Stimulated activated CD4-positive, alpha-beta T cell treated with anti-CD3 and anti-CD28 coated beads, Interleukin-1b, Interleukin-23, amount 100 ng/mL, for 1 hour (primary cell): ENCODE measurements around the gene PLXNB3.

ENCODE experiments used
- DNase-seq, 2 donors: peaks; one replicate each; pipeline ENCODE4 v3.0.0-alpha.2; 2020; ENCODE audit warnings: low read depth in 2 of 2

Gene PLXNB3

DNA sequence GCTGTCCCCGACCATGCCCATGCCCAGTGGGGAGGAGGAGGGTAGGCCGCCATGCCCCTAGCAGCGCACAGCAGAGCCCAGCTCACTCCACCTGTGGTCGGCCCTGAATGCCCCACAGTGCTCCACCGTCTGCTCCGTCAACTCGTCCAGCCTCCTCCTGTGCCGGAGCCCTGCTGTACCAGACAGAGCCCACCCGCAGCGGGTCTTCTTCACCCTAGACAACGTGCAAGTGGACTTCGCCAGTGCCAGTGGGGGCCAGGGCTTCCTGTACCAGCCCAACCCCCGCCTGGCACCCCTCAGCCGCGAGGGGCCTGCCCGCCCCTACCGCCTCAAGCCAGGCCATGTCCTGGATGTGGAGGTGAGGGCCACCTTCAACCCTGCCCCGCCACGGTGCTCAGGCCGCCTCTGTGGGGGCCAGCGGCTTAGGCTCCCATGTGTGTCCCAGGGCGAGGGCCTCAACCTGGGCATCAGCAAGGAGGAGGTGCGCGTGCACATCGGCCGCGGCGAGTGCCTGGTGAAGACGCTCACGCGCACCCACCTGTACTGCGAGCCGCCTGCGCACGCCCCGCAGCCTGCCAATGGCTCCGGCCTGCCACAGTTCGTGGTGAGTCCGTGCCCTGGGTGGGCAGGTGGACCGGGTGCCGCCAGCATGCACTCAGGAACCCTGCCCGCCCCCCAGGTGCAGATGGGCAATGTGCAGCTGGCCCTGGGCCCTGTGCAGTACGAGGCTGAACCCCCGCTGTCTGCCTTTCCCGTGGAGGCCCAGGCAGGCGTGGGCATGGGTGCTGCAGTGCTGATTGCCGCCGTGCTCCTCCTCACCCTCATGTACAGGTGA is 9.9 kb downstream of the PLXNB3 start:
- no peak for DNase-seq

DNA sequence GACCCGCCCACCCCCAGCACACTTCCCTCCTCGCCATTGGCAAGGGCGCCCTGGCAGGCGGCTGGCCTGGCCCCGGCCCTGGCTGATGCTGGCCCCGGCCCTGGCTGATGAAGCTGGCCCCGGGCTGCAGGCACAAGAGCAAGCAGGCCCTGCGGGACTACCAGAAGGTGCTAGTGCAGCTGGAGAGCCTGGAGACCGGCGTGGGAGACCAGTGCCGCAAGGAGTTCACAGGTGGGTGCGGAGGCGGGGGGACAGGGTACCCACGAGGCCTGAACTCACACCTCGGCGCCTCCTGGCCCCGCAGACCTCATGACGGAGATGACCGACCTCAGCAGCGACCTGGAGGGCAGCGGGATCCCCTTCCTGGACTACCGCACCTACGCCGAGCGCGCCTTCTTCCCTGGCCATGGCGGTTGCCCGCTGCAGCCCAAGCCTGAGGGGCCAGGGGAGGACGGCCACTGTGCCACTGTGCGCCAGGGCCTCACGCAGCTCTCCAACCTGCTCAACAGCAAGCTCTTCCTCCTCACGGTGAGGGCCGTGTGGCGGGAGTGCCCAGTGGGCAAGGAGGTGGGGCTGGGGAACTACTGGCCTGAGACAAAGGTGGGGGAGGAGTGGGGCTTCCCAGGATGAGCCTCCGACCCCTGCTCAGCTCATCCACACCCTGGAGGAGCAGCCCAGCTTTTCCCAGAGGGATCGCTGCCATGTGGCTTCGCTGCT is 10.7 kb downstream of the PLXNB3 start:
- no peak for DNase-seq

DNA sequence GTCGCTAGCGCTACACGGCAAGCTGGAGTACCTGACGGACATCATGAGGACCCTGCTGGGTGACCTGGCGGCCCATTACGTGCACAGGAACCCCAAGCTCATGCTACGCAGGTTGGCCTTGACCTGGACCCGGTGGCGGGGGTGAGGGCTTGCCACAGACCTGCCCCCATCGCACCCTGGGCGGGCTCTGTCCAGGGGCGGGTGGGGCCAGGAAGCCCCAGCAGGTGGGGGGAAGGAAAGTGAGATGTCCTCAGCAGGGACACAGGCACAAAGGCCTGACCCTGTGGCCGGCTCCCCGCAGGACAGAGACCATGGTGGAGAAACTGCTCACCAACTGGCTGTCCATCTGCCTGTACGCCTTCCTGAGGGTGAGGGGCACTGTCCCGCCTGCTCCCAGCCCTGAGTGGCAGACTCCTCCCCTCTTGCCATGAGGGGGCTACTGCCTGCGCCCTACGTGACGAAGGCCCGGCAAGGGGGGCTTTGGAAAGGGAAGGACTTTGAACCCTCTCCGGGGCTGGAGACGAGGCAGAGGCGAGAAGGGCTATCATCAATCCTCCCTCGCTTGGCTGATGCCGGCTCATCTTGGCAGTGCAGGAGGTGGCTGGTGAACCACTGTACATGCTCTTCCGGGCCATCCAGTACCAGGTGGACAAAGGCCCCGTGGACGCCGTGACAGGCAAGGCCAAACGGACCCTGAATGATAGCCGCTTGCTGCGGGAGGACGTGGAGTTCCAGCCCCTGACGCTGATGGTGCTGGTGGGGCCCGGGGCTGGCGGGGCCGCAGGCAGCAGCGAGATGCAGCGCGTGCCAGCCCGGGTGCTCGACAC is 11.5 kb downstream of the PLXNB3 start:
- no peak for DNase-seq

DNA sequence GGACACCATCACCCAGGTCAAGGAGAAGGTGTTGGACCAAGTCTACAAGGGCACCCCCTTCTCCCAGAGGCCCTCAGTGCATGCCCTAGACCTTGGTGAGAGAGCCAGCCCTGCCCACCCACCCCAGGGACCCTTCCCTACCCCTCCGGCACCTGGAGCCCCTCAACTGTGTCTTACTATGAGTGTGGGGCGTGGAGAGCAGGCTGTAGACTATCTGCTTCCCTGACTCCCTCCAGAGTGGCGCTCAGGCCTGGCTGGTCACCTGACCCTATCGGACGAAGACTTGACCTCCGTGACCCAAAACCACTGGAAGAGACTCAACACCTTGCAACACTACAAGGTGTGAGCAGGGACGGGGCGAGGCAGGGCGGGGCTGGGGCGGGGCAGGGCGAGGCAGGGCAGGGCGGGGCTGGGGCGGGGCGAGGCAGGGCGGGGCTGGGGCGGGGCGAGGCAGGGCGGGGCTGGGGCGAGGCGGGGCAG is 12.1 kb downstream of the PLXNB3 start:
- no peak for DNase-seq

DNA sequence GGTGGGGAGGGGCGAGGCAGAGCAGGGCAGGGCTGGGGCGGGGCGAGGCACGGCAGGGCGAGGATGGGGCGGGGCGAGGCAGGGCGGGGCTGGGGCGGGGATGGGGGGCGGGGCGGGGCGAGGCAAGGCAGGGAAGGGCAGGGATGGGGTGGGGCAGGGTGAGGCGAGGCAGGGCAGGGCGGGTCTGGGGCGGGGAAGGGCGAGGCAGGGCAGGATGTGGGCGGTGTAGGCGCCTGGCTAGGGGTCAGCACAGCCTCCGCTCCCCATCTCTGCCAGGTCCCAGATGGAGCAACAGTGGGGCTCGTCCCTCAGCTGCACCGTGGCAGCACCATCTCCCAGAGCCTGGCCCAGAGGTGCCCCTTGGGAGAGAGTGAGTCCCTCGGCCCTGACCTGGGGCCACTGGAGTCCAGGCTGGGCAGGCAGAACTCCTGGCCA is 12.6 kb downstream of the PLXNB3 start:
- no peak for DNase-seq

DNA sequence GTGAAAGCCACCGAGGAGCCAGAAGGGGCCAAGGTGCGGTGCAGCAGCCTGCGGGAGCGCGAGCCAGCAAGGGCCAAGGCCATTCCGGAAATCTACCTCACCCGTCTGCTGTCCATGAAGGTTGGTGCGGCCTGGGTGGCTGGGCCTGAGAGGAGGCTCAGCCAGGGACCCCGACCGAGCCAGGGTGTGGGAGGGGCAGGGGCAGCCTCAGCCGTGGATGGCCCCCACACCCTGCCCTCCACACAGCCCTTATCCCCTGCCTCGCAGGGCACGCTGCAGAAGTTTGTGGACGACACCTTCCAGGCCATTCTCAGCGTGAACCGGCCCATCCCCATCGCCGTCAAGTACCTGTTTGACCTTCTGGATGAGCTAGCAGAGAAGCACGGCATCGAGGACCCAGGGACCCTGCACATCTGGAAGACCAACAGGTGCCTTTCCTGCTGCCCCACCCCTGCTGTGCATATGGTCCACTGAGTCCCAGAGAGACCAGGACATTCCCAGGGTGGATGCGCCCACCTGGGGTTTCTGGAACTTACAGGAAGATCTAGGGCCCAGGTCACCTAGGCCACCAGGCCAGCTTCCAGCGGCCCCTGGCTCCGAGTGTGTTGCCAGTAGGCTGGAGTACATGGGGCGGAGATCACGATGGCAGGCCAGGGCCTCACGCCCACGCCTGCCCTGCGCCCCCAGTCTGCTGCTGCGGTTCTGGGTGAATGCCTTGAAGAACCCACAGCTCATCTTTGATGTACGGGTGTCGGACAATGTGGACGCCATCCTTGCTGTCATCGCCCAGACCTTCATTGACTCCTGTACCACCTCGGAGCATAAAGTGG is 13.4 kb downstream of the PLXNB3 start:
- no peak for DNase-seq

DNA sequence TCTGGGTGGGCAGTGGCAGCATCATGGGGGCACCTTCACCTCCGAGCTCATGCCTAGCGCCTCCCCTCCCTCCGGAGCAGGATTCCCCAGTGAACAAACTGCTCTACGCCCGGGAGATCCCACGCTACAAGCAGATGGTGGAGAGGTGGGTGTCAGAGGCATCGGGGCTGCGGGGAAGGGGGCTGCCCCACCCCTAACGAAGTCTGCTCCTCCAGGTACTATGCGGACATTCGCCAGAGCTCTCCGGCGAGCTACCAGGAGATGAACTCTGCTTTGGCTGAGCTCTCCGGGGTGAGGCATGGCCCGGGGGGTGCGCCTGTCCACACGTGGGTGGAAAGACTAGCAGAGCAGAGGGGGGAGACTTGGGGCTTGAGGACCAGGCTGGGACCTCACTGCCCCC is 14.1 kb downstream of the PLXNB3 start:
- no peak for DNase-seq

DNA sequence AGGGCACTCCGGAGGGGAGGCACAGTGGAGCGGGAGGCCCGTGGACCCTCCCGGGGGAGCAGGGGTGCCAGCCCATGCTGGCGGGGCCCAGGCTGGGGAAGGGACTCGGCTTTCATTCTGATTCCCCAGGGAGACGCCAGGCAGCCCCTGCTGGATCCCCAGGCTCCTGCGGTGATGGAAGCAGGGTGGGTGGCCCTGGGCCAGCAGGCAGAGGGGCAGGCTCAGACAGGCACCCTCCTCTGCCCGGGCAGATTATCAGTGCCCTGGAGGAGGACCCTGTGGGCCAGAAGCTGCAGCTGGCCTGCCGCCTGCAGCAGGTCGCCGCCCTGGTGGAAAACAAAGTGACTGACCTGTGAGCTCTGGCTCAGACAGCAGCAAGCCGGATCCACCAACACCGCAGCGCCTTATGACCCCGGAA is 14.6 kb downstream of the PLXNB3 start:
- DNase-seq, result no peak

DNA sequence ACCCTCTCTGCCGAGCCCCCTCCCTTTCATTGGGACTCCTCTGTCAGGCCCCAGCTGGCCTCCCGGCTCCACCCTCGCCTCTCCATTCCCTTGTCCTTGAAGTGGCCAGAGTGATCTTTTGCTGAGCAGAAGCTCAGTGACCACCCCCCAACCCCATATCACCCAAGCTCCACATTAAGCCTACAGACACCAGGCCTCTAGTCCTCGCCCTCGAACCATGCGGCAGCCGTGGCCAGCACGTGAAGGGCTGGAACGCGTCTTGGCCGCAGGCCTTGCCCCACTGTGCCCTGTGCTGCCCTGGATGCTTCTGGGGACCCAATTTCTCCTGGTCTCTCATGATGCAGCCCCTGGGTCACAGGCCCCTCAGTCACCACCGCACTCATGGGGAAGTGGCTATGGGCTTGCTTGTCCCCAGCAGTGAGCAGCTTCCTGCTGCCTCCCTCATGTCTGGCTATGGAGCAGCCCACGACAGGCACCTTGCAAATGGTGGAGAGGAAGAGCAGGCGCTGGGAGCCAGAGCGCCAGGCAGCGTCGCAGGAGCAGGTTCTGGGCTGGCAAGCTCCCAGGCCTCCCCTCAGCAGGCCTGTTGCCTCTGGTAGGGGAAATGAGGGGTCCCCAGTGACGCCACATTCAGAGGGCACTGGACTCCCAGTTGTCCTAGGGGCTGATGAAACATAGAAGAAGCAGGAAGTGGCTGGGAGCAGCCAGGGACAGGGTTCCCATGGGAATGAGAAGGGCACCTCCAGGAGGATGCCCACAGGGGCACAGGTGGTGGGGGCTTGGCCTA is 16.0 kb downstream of the PLXNB3 start:
- DNase-seq, result no peak

DNA sequence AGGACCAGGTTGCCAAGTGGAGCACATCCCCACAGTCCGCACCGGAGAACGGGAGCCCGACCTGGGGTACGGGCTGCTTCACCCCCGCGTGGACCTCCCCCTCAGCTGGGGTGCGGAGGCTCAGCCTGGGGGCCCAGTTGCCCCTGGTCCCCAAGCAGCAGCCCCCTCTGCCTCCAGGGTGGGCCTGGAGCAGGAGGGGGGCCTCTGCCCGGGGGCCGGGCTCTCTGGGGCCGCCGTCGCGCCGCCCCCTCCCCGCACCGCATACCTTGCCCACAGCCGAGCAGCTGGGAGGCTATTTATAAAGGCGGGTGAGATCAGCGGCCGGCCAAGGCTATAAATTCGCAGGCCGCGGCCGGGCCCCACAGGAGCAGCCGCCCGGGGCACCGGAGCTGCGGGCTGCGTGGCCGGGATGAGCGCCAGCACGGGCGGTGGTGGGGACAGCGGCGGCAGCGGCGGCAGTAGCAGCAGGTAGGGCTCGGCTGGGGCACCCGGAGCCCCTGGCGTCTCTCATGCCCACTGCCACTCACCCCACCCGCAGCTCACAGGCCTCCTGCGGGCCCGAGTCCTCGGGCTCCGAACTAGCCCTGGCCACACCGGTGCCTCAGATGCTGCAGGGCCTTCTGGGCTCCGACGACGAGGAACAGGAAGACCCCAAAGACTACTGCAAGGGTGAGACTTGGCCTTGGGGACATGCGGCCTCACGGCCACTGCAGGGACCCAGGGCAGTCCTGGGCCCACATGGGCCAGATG is 16.8 kb downstream of the PLXNB3 start, which contains the start of gene SRPK3:
SRPK3 (plus strand) TSS at position 364 of the 750 bp plus-strand sequence; CDS start at position 410, 46 bp downstream.
- no peak for DNase-seq

DNA sequence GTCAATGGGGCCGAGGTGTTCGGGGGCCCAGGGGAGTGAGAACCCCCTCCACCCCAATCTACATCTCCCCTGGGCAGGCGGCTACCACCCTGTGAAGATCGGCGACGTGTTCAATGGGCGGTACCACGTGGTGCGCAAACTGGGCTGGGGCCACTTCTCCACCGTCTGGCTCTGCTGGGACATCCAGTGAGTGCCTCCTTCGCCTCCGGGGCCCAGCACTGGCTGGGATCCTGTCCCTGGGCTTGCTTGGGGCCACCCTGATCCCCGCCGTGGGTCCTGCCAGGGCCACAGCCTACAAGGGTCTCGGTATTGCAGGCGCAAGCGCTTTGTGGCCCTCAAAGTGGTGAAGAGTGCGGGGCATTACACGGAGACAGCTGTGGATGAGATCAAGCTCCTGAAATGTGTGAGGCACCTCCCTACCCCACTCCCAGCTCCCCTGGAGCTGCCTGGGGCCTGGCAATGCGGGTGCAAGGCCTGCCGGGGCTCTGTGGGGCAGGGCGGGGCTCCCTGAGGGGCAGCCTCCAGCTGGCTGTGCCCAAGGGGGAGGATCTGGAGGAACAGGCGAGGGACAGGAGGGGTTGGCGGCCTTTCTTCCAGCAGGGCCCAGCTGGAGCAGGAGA is 17.5 kb downstream of the PLXNB3 start:
- DNase-seq, result no peak

DNA sequence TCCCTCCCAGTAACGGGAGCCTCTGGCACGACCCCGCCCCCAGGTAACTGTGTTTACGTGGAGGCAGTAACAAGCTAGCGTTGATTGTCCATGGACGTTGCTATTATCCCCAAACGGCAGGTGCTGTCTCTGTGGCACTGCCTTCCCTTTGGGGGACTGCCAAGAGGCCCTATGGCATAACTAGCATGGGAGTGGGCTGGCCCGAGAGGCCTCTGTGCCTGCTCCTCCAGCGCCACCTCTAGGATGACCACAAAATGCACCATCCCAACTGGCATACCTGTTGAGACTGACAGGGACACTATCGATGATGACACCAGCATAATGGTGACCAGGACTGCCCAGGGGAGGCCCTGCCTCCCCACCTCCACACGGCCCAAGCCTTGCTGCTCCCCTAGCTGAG is 18.3 kb downstream of the PLXNB3 start:
- no peak for DNase-seq

DNA sequence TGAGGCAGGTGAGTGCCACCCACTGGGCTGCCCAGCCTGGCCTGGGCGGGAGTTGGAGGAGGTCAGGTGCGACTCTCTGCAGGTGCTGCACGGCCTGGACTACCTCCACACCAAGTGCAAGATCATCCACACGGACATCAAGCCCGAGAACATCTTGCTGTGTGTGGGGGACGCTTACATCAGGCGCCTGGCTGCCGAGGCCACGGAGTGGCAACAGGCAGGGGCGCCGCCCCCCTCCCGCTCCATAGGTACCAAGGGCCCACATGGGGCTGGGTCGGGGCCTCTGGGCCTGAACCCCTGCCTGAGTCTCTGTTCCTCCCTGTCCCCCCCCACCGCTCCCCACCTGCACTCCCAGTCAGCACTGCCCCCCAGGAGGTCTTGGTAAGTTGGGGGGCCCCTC is 18.8 kb downstream of the PLXNB3 start:
- DNase-seq, result no peak

DNA sequence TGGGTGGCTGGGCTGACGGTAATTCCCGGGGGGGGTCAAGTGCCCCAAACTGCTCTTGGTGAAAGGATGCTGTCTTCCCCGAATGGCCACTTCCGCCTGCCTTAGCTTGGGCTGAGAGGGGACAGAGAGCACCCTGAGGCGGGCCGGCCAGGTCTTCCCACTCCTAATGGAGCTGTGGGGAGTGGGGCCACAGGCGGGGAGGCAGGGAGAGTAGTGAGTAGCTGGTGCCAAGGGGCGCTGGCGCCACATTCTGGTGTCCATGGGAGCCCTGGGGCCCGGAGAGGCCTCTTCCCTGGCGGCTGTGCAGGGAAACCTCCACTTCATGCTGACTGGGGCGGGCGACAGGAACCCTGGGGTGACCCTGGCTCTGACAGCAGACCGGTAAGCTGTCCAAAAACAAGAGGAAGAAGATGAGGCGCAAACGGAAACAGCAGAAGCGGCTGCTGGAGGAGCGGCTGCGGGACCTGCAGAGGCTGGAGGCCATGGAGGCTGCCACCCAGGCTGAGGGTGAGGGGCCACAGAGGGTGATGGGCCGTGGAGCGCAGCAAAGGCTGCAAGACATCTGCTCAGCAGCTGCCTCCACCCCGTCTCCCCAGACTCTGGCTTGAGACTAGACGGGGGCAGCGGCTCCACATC is 19.4 kb downstream of the PLXNB3 start:
- no peak for DNase-seq

DNA sequence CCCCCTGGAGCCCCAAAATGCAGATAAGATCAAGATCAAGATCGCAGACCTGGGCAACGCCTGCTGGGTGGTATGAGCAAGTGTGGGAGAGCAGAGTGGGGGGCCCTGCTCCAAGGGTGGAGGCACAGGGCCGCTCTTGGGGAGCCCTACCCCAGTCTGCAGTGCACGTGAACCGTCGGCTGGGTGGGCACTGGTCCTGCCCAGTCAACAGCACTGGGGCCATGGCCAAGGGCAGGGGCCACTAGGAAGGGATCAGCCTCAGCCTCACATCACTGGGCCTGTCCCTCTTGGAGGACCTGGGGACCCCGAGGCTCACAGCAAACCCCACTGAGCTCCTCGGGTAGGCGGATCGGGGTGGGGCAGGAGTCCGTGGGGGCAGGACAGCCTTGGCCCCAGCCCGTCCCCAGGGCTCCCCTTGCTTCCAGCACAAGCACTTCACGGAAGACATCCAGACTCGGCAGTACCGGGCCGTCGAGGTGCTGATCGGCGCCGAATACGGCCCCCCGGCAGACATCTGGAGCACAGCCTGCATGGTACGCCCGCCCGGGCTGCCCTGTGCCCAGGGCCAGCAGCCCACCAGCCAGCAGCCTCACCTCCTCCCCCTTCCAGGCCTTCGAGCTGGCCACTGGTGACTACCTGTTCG is 20.4 kb downstream of the PLXNB3 start:
- no peak for DNase-seq

DNA sequence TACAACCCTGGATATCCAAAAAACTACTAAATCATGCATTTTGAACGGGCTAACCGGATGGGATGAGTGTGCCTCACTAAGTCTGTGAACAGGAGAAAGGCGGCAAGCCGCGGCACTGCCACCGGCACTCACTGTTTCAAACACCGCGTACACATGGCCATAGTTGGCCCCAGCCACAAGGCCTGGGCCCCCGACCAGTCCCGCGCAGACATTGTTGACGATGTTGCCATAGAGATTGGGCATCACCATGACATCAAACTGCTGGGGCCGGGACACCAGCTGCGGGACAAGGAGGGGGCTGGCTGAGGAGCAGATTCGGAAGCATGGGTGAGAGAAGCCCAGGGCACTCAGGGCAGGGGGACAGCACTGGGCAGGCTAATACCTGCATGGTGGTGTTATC is 22.6 kb downstream of the PLXNB3 start:
- DNase-seq, result no peak

DNA sequence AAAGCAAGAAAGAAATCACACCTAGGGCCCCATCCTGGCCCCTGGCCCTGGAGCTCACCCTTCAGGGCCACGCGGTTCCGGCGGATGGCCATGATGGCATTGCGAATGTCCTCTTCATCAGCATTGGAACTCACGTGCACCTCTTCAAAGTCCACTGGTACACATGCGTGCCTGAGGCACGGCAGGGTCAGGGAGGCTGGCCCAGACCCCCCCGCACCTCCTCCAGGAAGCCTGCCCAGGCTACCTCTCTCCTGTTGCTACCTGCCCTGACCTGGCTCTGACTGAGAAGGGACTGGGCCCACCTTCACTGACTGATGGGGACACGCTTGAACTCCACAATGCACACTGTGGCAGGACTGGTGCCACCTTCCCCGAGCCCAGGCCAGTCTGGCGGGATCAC is 25.6 kb downstream of the PLXNB3 start:
- no peak for DNase-seq
